Mucosa of gallbladder (tissue), 1 donor: Measurements from ENCODE around the gene HOXA1. TPM values are rescaled to one million over a fixed set of nuclear protein-coding genes. Genes with fewer than 3 reads are reported as not detected.

Experiments used
- DNase-seq: peaks from one replicate; pipeline ENCODE4 v3.0.0-alpha.2; 2020; ENCODE audit warnings: low spot score
- total RNA-seq: library from RNA; stranded (reverse); gene quantifications from one replicate; pipeline ENCODE4 v1.2.1, GENCODE V29; 2021
- donor health status: DM: no; HTN: no; CAD: no.

Gene HOXA1
- total RNA-seq, 1 donor from 2014 or later = 0.40 TPM

GRCh38 chr7:27131390-27131819, 35.6 kb upstream of the HOXA1 start:
- no peak for DNase-seq

- DNase-seq = peak; percentile 72
These were observed 35.0 kb upstream of the HOXA1 start, which contains the start of gene HOXA4 for GRCh38 chr7:27130540-27131389. TSS of gene HOXA4 (minus strand) at chr7:27130757. CDS start at chr7:27130733, 24 bp downstream.

DNA sequence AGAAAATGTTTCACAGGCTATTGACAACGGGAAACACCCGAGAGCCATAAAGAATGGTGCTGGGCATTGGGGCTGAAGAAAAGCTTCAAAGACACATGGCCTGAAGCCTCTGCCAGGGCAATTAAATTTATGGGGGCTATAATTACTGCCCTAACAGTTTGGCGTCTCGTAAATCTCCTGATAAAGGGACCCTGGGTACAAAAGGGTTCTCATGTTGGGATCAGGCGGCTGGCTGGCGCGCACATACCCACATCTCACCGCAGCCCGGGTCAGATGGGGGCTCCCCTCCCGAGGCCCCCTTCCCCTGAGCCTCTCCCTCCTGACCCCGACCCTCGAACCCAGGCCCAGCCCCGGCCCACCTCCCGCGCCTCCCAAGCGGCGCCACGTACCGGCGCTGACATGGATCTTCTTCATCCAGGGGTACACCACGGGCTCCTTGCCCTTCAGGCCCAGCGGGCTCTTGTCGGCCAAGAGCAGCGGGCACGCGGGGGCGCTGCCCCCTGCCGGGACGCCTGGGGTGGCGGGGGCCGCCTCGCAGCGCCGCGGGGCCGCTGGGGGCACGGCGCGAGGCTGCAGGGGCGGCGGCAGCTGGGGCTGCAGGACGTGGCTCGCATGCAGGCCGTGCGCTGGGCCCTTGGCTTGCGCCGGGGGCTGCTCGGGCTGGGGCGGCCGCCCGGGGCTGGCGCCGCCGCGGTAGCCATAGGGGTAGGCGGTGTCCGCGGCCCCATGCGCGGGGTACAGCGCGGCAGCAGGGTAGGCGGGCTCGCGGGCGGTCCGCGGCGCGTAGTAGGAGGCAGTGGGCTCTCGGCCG, 34.1 kb upstream of the HOXA1 start:
- no peak for DNase-seq

- no peak for DNase-seq
These were observed 33.3 kb upstream of the HOXA1 start for GRCh38 chr7:27128776-27129728.

DNA sequence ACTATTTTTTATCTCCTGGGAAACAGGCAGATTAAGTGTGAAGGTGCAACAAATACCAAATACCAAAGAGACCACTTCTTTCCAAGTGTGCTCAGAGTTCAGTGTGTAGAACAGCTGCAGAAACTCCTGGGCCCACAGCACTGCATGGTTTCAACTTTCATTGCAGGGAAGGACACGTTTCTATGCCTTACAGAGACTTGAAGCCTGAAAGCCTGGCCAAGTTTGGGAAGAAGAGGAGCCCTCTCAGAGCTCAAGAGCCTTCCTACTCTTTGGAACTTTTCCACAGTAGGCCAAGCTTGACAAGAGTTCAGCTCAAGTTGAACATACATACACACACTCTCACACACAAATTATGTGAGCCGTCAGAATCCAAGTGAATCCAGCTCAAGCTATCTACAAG, 32.2 kb upstream of the HOXA1 start:
- DNase-seq = no peak

DNA sequence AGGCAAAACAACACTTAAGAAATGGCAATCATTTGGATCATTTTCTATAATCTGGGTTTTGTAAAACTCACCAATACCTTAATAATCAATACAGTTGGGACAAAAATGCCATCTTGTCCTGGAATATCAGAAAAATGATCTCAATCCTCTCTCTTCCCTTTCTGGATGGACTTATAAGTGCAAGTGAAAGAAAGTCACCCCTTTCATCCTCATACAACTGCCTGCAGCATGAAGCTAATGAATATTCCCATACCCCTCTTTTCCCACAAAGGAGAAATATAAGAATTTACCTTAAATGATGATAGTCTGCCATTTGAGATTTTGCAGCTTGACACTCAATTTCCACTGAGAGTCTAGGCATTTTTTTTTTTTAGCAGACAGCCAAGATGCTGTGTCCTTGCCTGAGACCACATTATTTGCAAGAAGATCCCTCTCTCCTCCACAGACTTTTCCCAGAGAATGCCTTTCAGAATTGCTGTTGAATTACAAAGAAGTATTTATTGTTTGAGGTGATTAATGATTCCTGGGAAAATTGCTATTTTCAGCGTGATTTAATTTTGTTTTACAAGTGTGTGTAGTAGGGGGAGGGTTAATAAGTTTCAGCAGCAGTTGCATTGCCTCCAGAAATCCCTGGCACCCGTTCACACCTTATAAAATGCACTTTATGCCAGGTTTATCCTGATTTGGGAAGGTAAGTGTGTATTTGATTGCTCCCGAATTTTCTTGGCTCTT, 31.0 kb upstream of the HOXA1 start:
- no peak for DNase-seq

GRCh38 chr7:27125986-27126394, 30.2 kb upstream of the HOXA1 start:
- no peak for DNase-seq

DNA sequence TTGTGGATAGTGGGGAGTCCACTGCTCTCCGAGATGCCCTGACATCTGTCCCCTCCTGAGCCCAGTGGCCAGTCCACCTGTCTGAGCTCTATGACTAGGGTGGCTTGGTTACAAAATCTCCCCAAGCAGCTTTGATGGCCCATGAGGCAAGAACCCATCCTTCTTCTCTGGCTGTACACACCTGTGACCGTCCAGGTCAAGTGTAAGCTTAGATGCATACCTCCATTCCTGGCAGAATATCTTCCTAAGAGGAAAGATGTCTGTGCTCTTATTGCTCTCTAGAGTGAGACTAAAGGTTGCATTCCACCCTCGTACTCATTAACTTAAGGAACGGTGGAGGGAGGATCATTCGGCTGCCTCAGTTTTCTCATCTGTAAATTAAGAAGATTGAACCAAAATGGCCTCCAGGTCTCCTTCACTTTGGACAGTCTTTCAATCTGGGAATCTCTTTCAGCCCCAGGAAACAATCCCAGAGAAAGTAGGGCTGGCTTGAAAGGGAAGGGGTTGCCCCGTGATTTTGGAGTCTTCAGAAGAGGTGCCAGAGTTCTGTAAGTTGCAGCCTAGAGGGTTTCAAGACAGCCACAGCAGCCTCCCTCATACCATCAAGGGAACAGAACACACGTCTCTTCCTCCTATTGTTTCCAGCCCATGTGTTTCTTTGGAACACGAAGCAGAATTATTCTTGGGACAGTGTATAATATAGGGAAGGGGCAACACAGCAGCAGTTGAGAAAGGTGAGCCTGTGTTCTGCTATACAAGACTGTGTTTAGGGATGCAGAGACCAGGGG, 29.3 kb upstream of the HOXA1 start:
- DNase-seq = no peak

- no peak for DNase-seq
These were observed 28.5 kb upstream of the HOXA1 start for GRCh38 chr7:27124096-27124901.

- no peak for DNase-seq
These were observed 27.8 kb upstream of the HOXA1 start for GRCh38 chr7:27123477-27124053.

DNA sequence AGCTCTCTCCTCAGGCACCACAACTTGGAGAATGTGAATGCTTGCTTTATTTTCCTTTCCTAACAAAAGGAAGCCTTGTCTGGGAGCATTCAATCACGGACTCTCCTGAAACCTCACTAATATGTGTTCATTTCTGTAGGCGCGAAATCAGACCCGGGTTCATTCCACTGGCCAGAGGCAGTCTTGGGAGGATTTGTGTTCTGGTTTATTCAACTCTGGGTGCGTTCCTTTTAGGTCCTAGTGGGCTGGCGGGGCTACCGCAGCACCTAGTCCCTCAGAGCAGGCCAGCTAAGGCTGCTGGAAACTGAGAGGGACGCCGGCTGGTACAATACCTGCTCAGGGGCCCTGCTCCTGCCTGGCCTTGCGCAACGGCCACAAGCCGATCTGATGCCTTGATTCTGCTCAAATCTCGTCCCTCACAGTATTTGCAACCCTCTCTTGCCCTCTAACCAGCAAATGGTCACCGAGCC, 27.2 kb upstream of the HOXA1 start:
- no peak for DNase-seq

- DNase-seq = no peak
These were observed 26.5 kb upstream of the HOXA1 start for GRCh38 chr7:27122077-27122910.

DNA sequence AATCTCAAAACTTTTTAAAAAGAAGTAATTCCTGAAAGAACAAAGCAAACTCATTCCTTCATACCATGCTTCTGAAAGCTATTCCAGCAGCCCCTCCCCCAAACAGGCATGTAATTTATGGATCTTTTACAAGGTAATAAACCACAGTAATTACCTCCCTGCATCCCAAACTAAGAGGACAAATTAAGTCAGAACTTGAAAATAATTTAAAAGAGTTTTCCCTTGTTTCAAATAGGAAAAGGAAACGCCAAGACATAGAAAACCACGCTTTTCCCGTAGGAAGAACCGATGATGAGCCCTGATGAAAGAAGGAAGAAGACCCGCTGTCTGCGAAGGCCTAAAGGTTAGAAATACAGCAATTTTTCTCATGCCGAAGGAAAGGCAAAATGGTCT, 25.9 kb upstream of the HOXA1 start:
- DNase-seq = no peak

GRCh38 chr7:27119412-27119911, 23.7 kb upstream of the HOXA1 start:
- no peak for DNase-seq

GRCh38 chr7:27118580-27118979, 22.8 kb upstream of the HOXA1 start:
- no peak for DNase-seq

- DNase-seq = no peak
These were observed 22.2 kb upstream of the HOXA1 start for GRCh38 chr7:27117887-27118491.
